Medulla oblongata (tissue), 1 donor: Measurements from ENCODE around the gene DEPDC5.

Experiments
- DNase-seq: peaks from one replicate; pipeline ENCODE4 v3.0.0-alpha.2; 2015; ENCODE audit errors: extremely low spot score

The DEPDC5 gene

GRCh38 chr22:31925056-31925455 is 171.2 kb downstream of the DEPDC5 start:
- DNase-seq = no peak

DNA sequence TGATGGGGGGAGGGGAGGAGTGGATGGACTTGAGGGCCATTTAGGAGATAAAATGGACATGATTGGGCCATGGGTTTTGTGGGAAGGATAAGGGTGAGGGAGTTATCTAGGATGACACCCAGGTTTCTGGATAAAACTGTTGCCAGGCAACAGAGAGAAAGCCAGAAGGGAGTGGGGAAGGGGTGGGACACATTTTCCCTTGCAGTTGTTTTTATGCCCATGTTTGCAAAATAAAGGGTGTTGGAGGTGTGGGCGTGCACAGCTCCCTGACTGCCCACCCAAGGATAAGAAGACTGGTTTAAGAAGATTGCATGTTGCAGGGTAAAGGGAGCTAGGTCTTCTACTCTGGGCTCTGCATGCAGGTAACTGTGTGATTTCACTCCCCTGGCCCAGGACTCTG is 172.2 kb downstream of the DEPDC5 start:
- DNase-seq = no peak

DNA sequence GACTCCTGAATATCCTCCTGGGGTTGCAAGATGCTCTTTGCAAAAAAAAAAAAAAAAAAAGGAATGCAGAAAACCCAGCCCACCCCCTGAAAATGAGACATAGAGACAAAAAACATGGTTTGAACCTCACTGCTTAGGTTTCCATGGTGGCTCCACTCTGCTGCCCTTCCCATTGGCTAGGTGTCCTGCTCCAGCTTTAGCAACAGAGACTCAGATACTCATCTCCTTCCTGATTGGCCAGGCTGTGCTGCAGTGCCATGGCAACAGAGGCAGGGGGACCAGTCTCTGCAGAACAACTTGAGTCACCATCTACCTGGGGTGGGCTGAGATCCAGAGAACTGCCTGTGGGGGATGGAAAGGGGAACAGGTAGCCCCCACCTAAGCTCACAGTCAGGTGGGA is 173.2 kb downstream of the DEPDC5 start:
- DNase-seq = no peak

DNA sequence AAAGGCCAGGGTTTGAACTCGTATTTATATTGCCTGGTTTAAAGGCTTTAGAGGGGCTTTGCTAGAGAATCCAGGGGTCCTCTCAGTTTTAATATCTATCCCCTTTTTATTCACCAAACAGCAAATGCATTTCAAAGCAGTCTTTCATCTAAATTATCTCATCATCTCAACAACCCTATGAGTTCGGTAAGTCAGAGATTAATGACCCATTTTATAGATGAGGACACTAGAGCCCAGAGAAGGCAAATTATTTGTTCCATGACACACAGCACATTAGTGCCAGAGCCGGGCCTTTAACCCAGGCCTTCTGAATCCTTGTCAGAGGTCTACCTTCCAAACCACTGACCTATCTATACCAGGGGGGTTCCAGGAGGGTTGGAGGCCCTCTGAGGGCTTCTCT is 173.7 kb downstream of the DEPDC5 start:
- DNase-seq = no peak

GRCh38 chr22:31929167-31929930 is 175.5 kb downstream of the DEPDC5 start:
- no peak for DNase-seq

DNA sequence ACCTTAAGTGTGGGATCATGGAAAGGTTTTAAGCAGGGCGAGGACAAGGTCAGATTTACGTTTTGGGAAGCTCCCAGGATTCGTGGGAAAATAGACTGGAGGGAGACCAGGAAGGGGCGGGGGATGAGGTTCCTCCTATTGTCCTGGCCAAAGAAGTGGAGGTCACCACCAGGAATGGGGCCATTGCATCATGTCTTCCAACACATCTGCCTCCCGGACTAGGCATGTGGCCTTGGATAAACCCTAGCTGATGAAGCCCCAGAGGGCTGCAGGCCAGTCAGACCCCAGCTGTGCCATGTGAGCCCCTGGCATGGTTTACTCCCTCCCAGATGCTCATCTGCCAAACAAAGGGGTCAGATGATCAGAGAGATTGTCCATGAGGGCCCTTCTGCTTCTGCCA is 179.0 kb downstream of the DEPDC5 start:
- no peak for DNase-seq

- no peak for DNase-seq
These were observed 179.6 kb downstream of the DEPDC5 start for GRCh38 chr22:31933406-31933805.

- no peak for DNase-seq
These were observed 180.1 kb downstream of the DEPDC5 start for GRCh38 chr22:31933816-31934482.

DNA sequence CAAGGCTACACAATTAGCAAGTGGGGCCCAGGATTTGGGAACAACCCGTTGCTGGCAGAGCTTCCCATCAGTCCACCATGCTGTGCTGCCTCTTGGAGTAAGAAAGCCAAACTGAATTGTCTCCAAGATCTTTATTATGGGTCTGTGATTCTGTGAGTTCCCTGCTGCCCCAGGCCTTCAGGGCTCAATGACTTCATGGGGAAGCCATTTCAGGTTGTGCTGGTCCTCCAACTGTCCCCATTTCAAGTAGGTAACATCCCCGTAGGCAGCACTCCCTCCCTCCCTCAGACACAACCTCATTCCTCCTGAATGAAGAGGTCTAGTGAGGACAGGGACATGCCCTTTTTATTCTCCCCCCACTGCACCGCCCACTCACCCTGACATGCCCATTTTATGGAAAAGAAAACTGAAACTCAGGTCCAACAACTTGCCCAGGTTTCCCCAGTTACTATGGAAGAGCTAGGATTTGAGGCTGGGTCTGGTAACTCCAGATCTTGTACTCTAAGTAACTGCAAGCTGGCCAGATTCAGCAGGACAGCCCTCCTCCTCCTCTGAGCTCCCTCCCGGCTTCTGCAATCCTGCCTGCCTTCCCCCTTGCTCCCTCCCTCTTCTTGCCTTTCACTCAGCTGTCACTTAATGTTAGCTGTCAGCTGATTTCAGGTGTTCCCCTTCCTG is 182.3 kb downstream of the DEPDC5 start:
- DNase-seq = no peak

- DNase-seq = no peak
These were observed 183.5 kb downstream of the DEPDC5 start for GRCh38 chr22:31937341-31937740.

DNA sequence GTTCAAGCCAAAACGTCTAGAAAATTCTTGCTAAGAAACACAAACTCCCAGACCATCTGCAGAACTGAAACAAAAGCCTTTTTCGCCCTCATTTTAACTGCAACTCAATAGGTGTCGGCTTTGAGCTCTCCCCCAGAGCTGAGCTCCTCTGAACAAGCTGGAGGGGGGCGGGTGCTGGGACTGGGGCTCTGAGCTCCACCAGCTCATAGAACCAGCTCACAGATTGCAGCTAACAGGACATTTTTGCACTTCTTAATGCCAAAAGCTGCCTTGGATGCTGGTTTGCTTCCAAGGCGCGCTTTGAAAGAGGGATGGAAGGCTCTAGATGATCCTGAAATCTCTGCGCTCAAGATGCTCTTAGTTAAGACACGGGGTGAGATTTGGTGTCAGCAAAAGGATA is 184.5 kb downstream of the DEPDC5 start:
- no peak for DNase-seq

DNA sequence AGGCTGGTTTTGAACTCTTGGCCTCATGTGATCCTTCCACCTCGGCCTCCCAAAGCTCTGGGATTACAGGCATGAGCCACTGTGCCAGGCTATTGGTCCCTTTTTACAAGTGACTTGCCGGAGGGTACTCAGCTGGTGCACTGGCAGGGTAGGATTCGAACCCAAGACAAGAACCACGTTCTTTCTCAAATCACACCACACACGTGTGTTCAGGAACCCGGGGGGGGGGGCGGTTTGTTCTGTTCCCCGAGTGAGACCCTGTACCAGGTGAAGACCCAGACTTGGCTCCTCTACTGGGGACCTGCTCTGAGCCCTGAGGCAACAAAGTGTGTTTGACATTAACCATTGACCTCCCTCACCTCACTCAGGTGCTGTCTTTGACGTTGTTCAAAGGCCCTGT is 186.7 kb downstream of the DEPDC5 start:
- DNase-seq = no peak

GRCh38 chr22:31942091-31942490 is 188.3 kb downstream of the DEPDC5 start:
- DNase-seq = no peak

DNA sequence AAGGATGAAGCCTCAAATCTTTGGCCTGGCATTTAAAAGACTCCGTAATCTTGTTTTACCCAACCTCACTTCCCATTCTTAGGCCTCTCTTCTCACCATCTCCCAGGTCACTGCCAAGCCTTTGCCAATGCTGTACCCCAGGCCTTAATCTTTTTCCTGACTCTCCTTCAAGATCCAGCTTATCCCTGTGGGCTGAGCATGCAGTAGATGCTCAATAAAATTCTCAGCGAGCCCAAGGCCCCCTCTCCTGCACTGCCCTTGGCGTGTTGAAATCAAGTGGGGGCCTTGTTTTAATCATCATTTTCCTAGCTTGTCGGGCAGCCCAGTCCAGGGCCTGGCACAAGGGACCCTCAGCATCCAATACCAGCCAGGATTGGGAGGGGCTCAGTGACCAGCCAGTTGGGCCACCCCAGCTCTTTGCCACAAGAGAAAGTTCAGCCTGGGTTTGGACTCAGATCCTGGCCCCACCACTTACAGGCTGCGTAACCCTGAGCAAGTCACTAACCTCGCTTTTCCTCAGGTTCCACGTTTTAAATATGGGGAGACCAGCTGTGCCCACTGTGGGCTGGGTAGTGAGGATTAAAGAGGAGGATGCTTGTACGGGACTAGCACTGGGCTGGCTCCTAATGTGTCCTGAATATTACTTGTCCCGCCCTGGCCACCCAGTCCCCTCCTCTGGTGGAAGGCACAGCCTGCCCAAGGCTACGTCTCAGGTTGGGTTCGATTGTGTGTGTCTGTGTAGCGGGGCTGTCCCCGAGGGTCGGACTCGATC is 189.6 kb downstream of the DEPDC5 start:
- no peak for DNase-seq

- DNase-seq = peak; percentile 96
These were observed 190.3 kb downstream of the DEPDC5 start, which contains the start of gene YWHAH for GRCh38 chr22:31943978-31944699. TSS of gene YWHAH (plus strand) at chr22:31944535. CDS start at chr22:31944734, 199 bp downstream.

DNA sequence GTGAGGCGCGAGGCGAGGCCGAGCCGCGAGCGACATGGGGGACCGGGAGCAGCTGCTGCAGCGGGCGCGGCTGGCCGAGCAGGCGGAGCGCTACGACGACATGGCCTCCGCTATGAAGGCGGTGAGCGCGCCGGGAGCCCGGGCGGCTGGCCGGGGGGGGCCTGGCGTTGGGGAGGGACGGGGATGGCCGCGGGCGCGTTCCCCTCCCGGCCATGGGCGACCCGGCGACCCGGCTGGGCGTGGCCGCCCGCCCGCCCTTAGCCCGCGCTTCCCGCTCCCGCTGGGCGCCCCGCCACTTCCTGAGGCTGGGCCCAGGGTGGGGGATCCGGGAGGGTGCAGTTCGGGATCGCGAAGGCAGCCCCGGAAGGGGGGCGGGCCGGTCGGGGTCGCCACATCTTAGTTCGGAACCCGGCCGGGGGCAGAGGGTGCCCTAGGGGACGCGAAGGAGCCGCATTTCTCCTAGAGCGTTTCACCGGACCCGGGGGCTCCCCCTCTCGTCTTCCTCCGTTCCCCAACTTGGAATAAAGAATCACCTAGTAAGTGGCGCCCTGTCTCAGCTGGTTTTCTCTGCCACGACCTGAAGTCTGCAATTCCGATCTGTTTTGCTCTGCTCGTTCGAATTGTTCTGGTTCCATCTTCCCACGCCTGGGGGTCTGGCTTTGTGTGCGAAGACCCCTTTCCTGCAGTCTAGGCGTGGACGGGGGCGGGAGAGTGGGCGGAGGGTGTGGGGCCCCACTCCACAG is 191.1 kb downstream of the DEPDC5 start:
- DNase-seq = peak; percentile 48

DNA sequence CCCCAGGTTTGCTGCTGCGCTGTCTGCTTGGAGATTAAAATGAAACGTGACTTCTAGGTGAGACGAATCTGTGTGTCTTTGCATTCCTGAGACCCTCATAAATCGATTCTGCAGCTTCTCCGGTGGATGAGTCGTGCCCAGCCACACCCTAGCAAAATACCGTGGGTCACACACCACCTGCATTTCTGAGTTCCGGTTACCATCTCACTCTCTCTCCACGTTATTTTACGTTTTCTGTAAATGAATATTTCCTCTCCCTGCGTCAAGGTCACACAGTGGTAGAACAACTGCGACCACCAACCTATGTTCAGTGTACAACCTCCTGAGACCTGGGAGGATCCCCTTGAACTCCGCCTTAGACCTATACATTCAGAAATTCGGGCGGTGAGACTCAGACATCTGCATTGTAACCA is 191.6 kb downstream of the DEPDC5 start:
- no peak for DNase-seq

GRCh38 chr22:31945971-31946680 is 192.3 kb downstream of the DEPDC5 start:
- peak; percentile 61 for DNase-seq

GRCh38 chr22:31947296-31947695 is 193.5 kb downstream of the DEPDC5 start:
- DNase-seq = peak; percentile 65

GRCh38 chr22:31948002-31948401 is 194.2 kb downstream of the DEPDC5 start:
- no peak for DNase-seq
